Measurements from ENCODE around the gene JMJD1C.

Gene JMJD1C

GRCh38 chr10:63454631-63455030 lies 11.1 kb downstream of the JMJD1C start:
- no peaks in the 10 kb centered on the region for H3K27me3 ChIP-seq (ENCODE audit: low read depth, low read length)
- H3K4me3 ChIP-seq (ENCODE audit: low read depth in 1 of 2, low read length in 2 of 2): no peak overlapping the region
- peaks cover 0 to 4% of the 10 kb centered on the region in 2 donors for H3K4me1 ChIP-seq (ENCODE audit: control insufficient read depth in 1 of 2, insufficient read depth in 2 of 2, low read length in 2 of 2)
- no peaks in the 10 kb centered on the region for H3K36me3 ChIP-seq (ENCODE audit: control insufficient read depth in 1 of 2, insufficient read depth in 2 of 2, low read length in 2 of 2)
- H3K9me3 ChIP-seq (ENCODE audit: control insufficient read depth in 1 of 2, low read length in 2 of 2): no peaks in the 10 kb centered on the region
- H3K27ac ChIP-seq (ENCODE audit: low read length): no peak overlapping the region

GRCh38 chr10:63452524-63452923 lies 13.3 kb downstream of the JMJD1C start:
- H3K4me1 ChIP-seq (ENCODE audit: control insufficient read depth in 1 of 2, insufficient read depth in 2 of 2, low read length in 2 of 2): peaks cover 0 to 4% of the 10 kb centered on the region in 2 donors
- H3K9me3 ChIP-seq (ENCODE audit: control insufficient read depth in 1 of 2, low read length in 2 of 2): no peaks in the 10 kb centered on the region
- no peaks in the 10 kb centered on the region for H3K36me3 ChIP-seq (ENCODE audit: control insufficient read depth in 1 of 2, insufficient read depth in 2 of 2, low read length in 2 of 2)
- H3K4me3 ChIP-seq (ENCODE audit: low read depth in 1 of 2, low read length in 2 of 2): no peak overlapping the region
- H3K27me3 ChIP-seq (ENCODE audit: low read depth, low read length): no peaks in the 10 kb centered on the region
- no peak overlapping the region for H3K27ac ChIP-seq (ENCODE audit: low read length)

- H3K4me1 ChIP-seq (ENCODE audit: control insufficient read depth in 1 of 2, insufficient read depth in 2 of 2, low read length in 2 of 2): no peaks in the 10 kb centered on the region
- no peaks in the 10 kb centered on the region for H3K27me3 ChIP-seq (ENCODE audit: low read depth, low read length)
- H3K9me3 ChIP-seq (ENCODE audit: control insufficient read depth in 1 of 2, low read length in 2 of 2): no peaks in the 10 kb centered on the region
- H3K36me3 ChIP-seq (ENCODE audit: control insufficient read depth in 1 of 2, insufficient read depth in 2 of 2, low read length in 2 of 2): no peaks in the 10 kb centered on the region
- no peak overlapping the region for H3K27ac ChIP-seq (ENCODE audit: low read length)
- H3K4me3 ChIP-seq (ENCODE audit: low read depth in 1 of 2, low read length in 2 of 2): no peak overlapping the region
Observed at GRCh38 chr10:63446716-63447440, 18.9 kb downstream of the JMJD1C start.

GRCh38 chr10:63441404-63441803 lies 24.4 kb downstream of the JMJD1C start:
- Histone ChIP-seq H3K9me3 (ENCODE audit: control insufficient read depth in 1 of 2, low read length in 2 of 2) (no peaks in the 10 kb centered on the region), H3K27me3 (ENCODE audit: low read depth, low read length) (no peaks in the 10 kb centered on the region), H3K4me1 (ENCODE audit: control insufficient read depth in 1 of 2, insufficient read depth in 2 of 2, low read length in 2 of 2) (peaks cover 0 to 21% of the 10 kb centered on the region in 2 donors), H3K36me3 (ENCODE audit: control insufficient read depth in 1 of 2, insufficient read depth in 2 of 2, low read length in 2 of 2) (no peaks in the 10 kb centered on the region), H3K27ac (ENCODE audit: low read length) (no peak overlapping the region), H3K4me3 (ENCODE audit: low read depth in 1 of 2, low read length in 2 of 2) (no peak overlapping the region)

- Histone ChIP-seq H3K27ac (ENCODE audit: low read length) (no peak overlapping the region), H3K4me1 (ENCODE audit: control insufficient read depth in 1 of 2, insufficient read depth in 2 of 2, low read length in 2 of 2) (peaks cover 0 to 25% of the 10 kb centered on the region in 2 donors), H3K36me3 (ENCODE audit: control insufficient read depth in 1 of 2, insufficient read depth in 2 of 2, low read length in 2 of 2) (no peaks in the 10 kb centered on the region), H3K4me3 (ENCODE audit: low read depth in 1 of 2, low read length in 2 of 2) (no peak overlapping the region), H3K27me3 (ENCODE audit: low read depth, low read length) (no peaks in the 10 kb centered on the region), H3K9me3 (ENCODE audit: control insufficient read depth in 1 of 2, low read length in 2 of 2) (no peaks in the 10 kb centered on the region)
Observed at GRCh38 chr10:63439607-63440006, 26.2 kb downstream of the JMJD1C start.

GRCh38 chr10:63438506-63439498 lies 27.0 kb downstream of the JMJD1C start:
- no peaks in the 10 kb centered on the region for H3K27me3 ChIP-seq (ENCODE audit: low read depth, low read length)
- H3K9me3 ChIP-seq (ENCODE audit: control insufficient read depth in 1 of 2, low read length in 2 of 2): no peaks in the 10 kb centered on the region
- H3K4me1 ChIP-seq (ENCODE audit: control insufficient read depth in 1 of 2, insufficient read depth in 2 of 2, low read length in 2 of 2): peaks cover 0 to 25% of the 10 kb centered on the region in 2 donors
- H3K27ac ChIP-seq (ENCODE audit: low read length): no peak overlapping the region
- H3K36me3 ChIP-seq (ENCODE audit: control insufficient read depth in 1 of 2, insufficient read depth in 2 of 2, low read length in 2 of 2): no peaks in the 10 kb centered on the region
- H3K4me3 ChIP-seq (ENCODE audit: low read depth in 1 of 2, low read length in 2 of 2): no peak overlapping the region

- no peak overlapping the region for H3K4me3 ChIP-seq (ENCODE audit: low read depth in 1 of 2, low read length in 2 of 2)
- H3K27ac ChIP-seq (ENCODE audit: low read length): no peak overlapping the region
- H3K9me3 ChIP-seq (ENCODE audit: control insufficient read depth in 1 of 2, low read length in 2 of 2): no peaks in the 10 kb centered on the region
- no peaks in the 10 kb centered on the region for H3K27me3 ChIP-seq (ENCODE audit: low read depth, low read length)
- H3K4me1 ChIP-seq (ENCODE audit: control insufficient read depth in 1 of 2, insufficient read depth in 2 of 2, low read length in 2 of 2): peaks cover 0 to 25% of the 10 kb centered on the region in 2 donors
- H3K36me3 ChIP-seq (ENCODE audit: control insufficient read depth in 1 of 2, insufficient read depth in 2 of 2, low read length in 2 of 2): no peaks in the 10 kb centered on the region
Observed at GRCh38 chr10:63437116-63437949, 28.4 kb downstream of the JMJD1C start.

- Histone ChIP-seq H3K9me3 (ENCODE audit: control insufficient read depth in 1 of 2, low read length in 2 of 2) (no peaks in the 10 kb centered on the region), H3K4me1 (ENCODE audit: control insufficient read depth in 1 of 2, insufficient read depth in 2 of 2, low read length in 2 of 2) (peaks cover 0 to 25% of the 10 kb centered on the region in 2 donors), H3K27ac (ENCODE audit: low read length) (no peak overlapping the region), H3K36me3 (ENCODE audit: control insufficient read depth in 1 of 2, insufficient read depth in 2 of 2, low read length in 2 of 2) (no peaks in the 10 kb centered on the region), H3K27me3 (ENCODE audit: low read depth, low read length) (no peaks in the 10 kb centered on the region), H3K4me3 (ENCODE audit: low read depth in 1 of 2, low read length in 2 of 2) (no peak overlapping the region)
Observed at GRCh38 chr10:63436225-63436624, 29.6 kb downstream of the JMJD1C start.

- Histone ChIP-seq H3K9me3 (ENCODE audit: control insufficient read depth in 1 of 2, low read length in 2 of 2) (no peaks in the 10 kb centered on the region), H3K27ac (ENCODE audit: low read length) (no peak overlapping the region), H3K27me3 (ENCODE audit: low read depth, low read length) (no peaks in the 10 kb centered on the region), H3K36me3 (ENCODE audit: control insufficient read depth in 1 of 2, insufficient read depth in 2 of 2, low read length in 2 of 2) (no peaks in the 10 kb centered on the region), H3K4me3 (ENCODE audit: low read depth in 1 of 2, low read length in 2 of 2) (no peak overlapping the region), H3K4me1 (ENCODE audit: control insufficient read depth in 1 of 2, insufficient read depth in 2 of 2, low read length in 2 of 2) (peaks cover 3 to 22% of the 10 kb centered on the region in 2 donors)
Observed at GRCh38 chr10:63434866-63435854, 30.6 kb downstream of the JMJD1C start.

All from muscle layer of duodenum (tissue), 2 donors.